ENCODE results near the gene PCSK5. TPM values are rescaled to one million over a fixed set of nuclear protein-coding genes. Genes with fewer than 3 reads are reported as not detected.

PCSK5 gene
- polyA plus RNA-seq, 1 donor from 2014 or later = 1.7 TPM

- Histone ChIP-seq H3F3A (ENCODE audit: insufficient read depth, low read length, poor library complexity, severe bottlenecking) (no peaks in the 10 kb centered on the region), H3K9ac (ENCODE audit: low read length) (no peak overlapping the region), H3K4me3 (ENCODE audit: low read length) (no peak overlapping the region), H3K9me2 (ENCODE audit: insufficient read depth, low read length) (no peaks in the 10 kb centered on the region), H3K36me3 (ENCODE audit: insufficient read depth, low read length) (no peaks in the 10 kb centered on the region), H3K27me3 (ENCODE audit: insufficient read depth, low read depth, low read length) (no peaks in the 10 kb centered on the region), H3K9me3 (ENCODE audit: low read length) (no peaks in the 10 kb centered on the region), H3K79me2 (replicated peaks; ENCODE audit: insufficient read depth, low read length) (no peaks in the 10 kb centered on the region), H3K27ac (ENCODE audit: low read length) (no peak overlapping the region), H2AFZ (ENCODE audit: low read depth, low read length) (no peak overlapping the region), H4K20me1 (ENCODE audit: insufficient read depth) (no peaks in the 10 kb centered on the region), H3K4me2 (ENCODE audit: low read length) (no peak overlapping the region)
- TF ChIP-seq REST (IDR thresholded peaks at IDR 0.05; ENCODE audit: borderline replicate concordance) = no peak
Measured at GRCh38 chr9:75911390-75911789, 20.9 kb downstream of the PCSK5 start.

- Histone ChIP-seq H3K9ac (ENCODE audit: low read length) (no peak overlapping the region), H3K9me2 (ENCODE audit: insufficient read depth, low read length) (no peaks in the 10 kb centered on the region), H3K4me2 (ENCODE audit: low read length) (no peak overlapping the region), H3K27ac (ENCODE audit: low read length) (no peak overlapping the region), H3K36me3 (ENCODE audit: insufficient read depth, low read length) (no peaks in the 10 kb centered on the region), H3K79me2 (replicated peaks; ENCODE audit: insufficient read depth, low read length) (no peaks in the 10 kb centered on the region), H3K9me3 (ENCODE audit: low read length) (no peaks in the 10 kb centered on the region), H4K20me1 (ENCODE audit: insufficient read depth) (no peaks in the 10 kb centered on the region), H3F3A (ENCODE audit: insufficient read depth, low read length, poor library complexity, severe bottlenecking) (no peaks in the 10 kb centered on the region), H3K27me3 (ENCODE audit: insufficient read depth, low read depth, low read length) (no peaks in the 10 kb centered on the region), H3K4me3 (ENCODE audit: low read length) (no peak overlapping the region), H2AFZ (ENCODE audit: low read depth, low read length) (no peak overlapping the region)
- no peak for TF ChIP-seq RAD21 (conservative IDR thresholded peaks at IDR 0.05)
- no peak for TF ChIP-seq MXI1 (conservative IDR thresholded peaks at IDR 0.05; ENCODE audit: poor library complexity, severe bottlenecking)
- TF ChIP-seq TAF1 (IDR thresholded peaks at IDR 0.05; ENCODE audit: low read depth) = no peak
Measured at GRCh38 chr9:75912951-75913350, 22.5 kb downstream of the PCSK5 start.

- H3F3A ChIP-seq (ENCODE audit: insufficient read depth, low read length, poor library complexity, severe bottlenecking) = no peaks in the 10 kb centered on the region
- H3K27ac ChIP-seq (ENCODE audit: low read length) = no peak overlapping the region
- TF ChIP-seq EZH2 (IDR thresholded peaks at IDR 0.05; ENCODE audit: borderline replicate concordance, insufficient read depth, low read length, poor library complexity, severe bottlenecking) (no peak), POLR2AphosphoS5 (IDR thresholded peaks at IDR 0.05) (no peak), MXI1 (conservative IDR thresholded peaks at IDR 0.05; ENCODE audit: poor library complexity, severe bottlenecking) (no peak), REST (IDR thresholded peaks at IDR 0.05; ENCODE audit: borderline replicate concordance) (no peak), RAD21 (conservative IDR thresholded peaks at IDR 0.05) (no peak), SMC3 (conservative IDR thresholded peaks at IDR 0.05; ENCODE audit: poor library complexity) (no peak), CTCF (IDR thresholded peaks at IDR 0.05; ENCODE audit: poor library complexity, severe bottlenecking) (no peak), TAF1 (IDR thresholded peaks at IDR 0.05; ENCODE audit: low read depth) (no peak), EP300 (conservative IDR thresholded peaks at IDR 0.05; ENCODE audit: poor library complexity, severe bottlenecking) (no peak)
- no peaks in the 10 kb centered on the region for H3K27me3 ChIP-seq (ENCODE audit: insufficient read depth, low read depth, low read length)
- no peak overlapping the region for H3K4me2 ChIP-seq (ENCODE audit: low read length)
- no peaks in the 10 kb centered on the region for H4K20me1 ChIP-seq (ENCODE audit: insufficient read depth)
- H3K36me3 ChIP-seq (ENCODE audit: insufficient read depth, low read length) = no peaks in the 10 kb centered on the region
- H2AFZ ChIP-seq (ENCODE audit: low read depth, low read length) = no peak overlapping the region
- H3K9me3 ChIP-seq (ENCODE audit: low read length) = no peaks in the 10 kb centered on the region
- H3K79me2 ChIP-seq (replicated peaks; ENCODE audit: insufficient read depth, low read length) = no peaks in the 10 kb centered on the region
- H3K9me2 ChIP-seq (ENCODE audit: insufficient read depth, low read length) = no peaks in the 10 kb centered on the region
- no peak overlapping the region for H3K9ac ChIP-seq (ENCODE audit: low read length)
- H3K4me3 ChIP-seq (ENCODE audit: low read length) = no peak overlapping the region
Measured at GRCh38 chr9:75914002-75914401, 23.5 kb downstream of the PCSK5 start.

Data from neural cell (in vitro differentiated cells).